IPS-18a (cell line): ENCODE measurements around the gene MARK4.
"Not testable (repeated sequence)": the region's sequence is repeated elsewhere in the genome, so short reads cannot be mapped to it uniquely, and the experiment has no call there.

Experiments
- H3K27ac ChIP-seq: one replicate; pipeline ENCODE4 v1.5.1; 2013; ENCODE audit warnings: low read length
- H3K27me3 ChIP-seq: one replicate; pipeline ENCODE4 v1.6.1; 2013; ENCODE audit warnings: mild to moderate bottlenecking, low read length; ENCODE audit not compliant: control insufficient read depth, insufficient read depth
- H3K36me3 ChIP-seq: one replicate; pipeline ENCODE4 v1.6.1; 2013; ENCODE audit warnings: low read depth, low read length; ENCODE audit not compliant: control insufficient read depth
- H3K4me1 ChIP-seq: one replicate; pipeline ENCODE4 v1.6.1; 2013; ENCODE audit warnings: low read depth, low read length; ENCODE audit not compliant: control insufficient read depth
- H3K4me3 ChIP-seq: one replicate; pipeline ENCODE4 v1.5.1; 2013; ENCODE audit warnings: low read length
- H3K9ac ChIP-seq: one replicate; pipeline ENCODE4 v1.6.1; 2013; ENCODE audit warnings: mild to moderate bottlenecking, low read length, moderate library complexity
- H3K9me3 ChIP-seq: one replicate; pipeline ENCODE4 v1.6.1; 2013; ENCODE audit warnings: low read depth, low read length; ENCODE audit not compliant: control insufficient read depth

The MARK4 gene

DNA sequence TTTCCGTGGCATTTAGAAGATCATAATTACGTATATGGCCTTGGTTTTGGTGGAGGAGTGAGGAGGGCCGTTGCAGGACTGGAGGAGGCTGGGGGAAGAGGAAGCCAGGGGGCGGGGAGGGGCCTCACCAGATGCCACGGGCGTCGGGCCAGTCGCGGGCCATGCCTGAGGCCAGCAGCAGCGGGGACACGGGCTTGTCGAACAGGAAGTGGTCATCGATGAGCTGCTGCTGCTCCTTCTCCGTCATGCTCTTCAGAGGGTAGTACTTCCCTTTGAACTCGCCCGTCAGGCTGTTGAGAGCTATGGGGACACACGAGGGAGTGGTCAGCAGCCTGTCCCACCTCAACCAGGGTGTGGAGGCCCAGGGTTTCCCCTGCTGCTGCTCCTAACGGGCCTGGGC is 60.5 kb downstream of the MARK4 start:
- Histone ChIP-seq H3K4me1 (peaks cover 3% of the 10 kb centered on the region), H3K27ac (no peak overlapping the region), H3K9ac (no peak overlapping the region), H3K36me3 (no peaks in the 10 kb centered on the region), H3K9me3 (no peaks in the 10 kb centered on the region), H3K4me3 (no peak overlapping the region), H3K27me3 (peaks cover 28% of the 10 kb centered on the region)

DNA sequence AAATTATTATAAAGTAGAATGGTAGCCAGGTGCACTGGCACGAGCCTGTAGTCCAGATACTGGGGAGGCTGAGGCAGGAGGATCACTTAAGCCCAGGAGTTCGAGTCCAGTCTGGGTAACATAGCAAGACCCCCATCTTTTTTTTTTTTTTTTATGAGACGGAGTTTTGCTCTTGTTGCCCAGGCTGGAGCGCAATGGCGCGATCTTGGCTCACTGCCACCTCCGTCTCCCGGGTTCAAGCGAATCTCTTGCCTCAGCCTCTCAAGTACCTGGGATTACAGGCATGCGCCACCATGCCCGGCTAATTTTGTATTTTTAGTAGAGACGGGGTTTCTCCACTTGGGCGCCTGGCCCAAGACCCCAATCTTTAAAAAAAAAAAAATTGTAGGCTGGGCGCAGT is 61.2 kb downstream of the MARK4 start:
- H3K9ac ChIP-seq, H3K27ac ChIP-seq, H3K4me1 ChIP-seq, H3K9me3 ChIP-seq, H3K4me3 ChIP-seq, H3K36me3 ChIP-seq: not testable (repeated sequence)
- H3K27me3 ChIP-seq: peaks cover 28% of the 10 kb centered on the region

- Histone ChIP-seq H3K9ac (no peak overlapping the region), H3K36me3 (no peaks in the 10 kb centered on the region), H3K27me3 (peaks cover 28% of the 10 kb centered on the region), H3K9me3 (no peaks in the 10 kb centered on the region), H3K27ac (no peak overlapping the region), H3K4me3 (no peak overlapping the region), H3K4me1 (no peaks in the 10 kb centered on the region)
Measured at GRCh38 chr19:45314708-45315245, 63.7 kb downstream of the MARK4 start.

DNA sequence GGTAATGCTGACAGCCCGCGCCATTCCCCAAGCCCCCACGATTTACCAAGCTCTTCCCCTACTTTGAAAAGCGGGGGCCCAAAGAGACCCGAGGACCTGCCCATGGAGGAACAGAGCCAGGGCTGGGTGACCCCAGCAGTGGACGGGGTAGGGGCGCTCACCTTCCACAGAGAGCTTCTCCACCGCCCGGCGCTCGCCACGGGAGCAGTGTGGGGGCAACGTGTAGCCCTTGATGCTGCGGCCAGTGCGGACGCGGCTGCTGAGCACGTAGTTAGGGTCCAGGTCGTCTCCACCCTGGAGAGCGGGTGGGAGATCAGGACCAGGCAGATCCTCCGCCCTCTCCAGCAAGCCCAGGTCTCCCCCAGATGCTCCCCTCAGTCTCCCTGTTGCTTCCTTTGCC is 64.2 kb downstream of the MARK4 start:
- H3K27me3 ChIP-seq: peaks cover 28% of the 10 kb centered on the region
- H3K27ac ChIP-seq: no peak overlapping the region
- H3K36me3 ChIP-seq: no peaks in the 10 kb centered on the region
- H3K4me1 ChIP-seq: no peaks in the 10 kb centered on the region
- no peak overlapping the region for H3K9ac ChIP-seq
- no peaks in the 10 kb centered on the region for H3K9me3 ChIP-seq
- no peak overlapping the region for H3K4me3 ChIP-seq

DNA sequence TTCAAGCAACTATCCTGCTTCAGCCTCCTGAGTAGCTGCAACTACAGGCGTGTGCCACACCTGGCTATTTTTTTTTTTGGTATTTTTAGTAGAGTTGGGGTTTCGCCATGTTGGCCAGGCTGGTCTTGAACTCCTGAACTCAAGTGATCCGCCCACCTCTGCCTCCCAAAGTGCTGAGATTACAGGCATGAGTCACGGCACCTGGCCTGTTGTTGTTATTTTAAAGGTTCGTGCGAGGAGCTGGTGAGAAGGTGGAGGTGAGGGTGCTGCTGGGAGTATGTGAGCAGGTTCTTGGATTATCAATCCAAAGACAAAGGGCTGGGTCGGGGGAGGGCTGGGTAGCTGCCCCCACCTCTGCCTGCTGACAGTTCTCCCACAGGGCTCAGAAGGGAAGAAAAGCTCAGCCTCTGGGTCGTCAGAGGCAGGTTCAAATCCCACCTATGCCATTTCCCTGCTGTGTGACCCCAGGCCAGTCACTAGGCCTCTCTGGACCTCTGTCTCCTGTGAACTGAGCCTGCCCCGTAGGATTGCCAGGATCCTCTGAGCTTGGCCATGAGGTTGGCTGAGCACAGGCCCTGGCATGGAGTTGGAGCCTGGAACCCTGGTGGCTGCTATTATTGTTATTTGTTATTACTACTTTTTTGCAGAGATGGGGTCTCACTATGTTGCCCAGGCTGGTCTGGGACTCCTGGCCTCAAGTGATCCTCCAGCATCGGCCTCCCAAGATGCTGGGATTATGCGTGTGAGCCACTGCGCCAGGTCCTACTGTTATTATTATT is 70.1 kb downstream of the MARK4 start:
- H3K9ac ChIP-seq: no peak overlapping the region
- no peaks in the 10 kb centered on the region for H3K36me3 ChIP-seq
- H3K4me1 ChIP-seq: peaks cover 3% of the 10 kb centered on the region
- no peaks in the 10 kb centered on the region for H3K9me3 ChIP-seq
- H3K27me3 ChIP-seq: peaks cover 25% of the 10 kb centered on the region
- H3K27ac ChIP-seq: no peak overlapping the region
- no peak overlapping the region for H3K4me3 ChIP-seq

- Histone ChIP-seq H3K27me3 (peaks cover 25% of the 10 kb centered on the region), H3K4me1 (peaks cover 3% of the 10 kb centered on the region), H3K9ac (no peak overlapping the region)
Measured at GRCh38 chr19:45321848-45322247, 70.8 kb downstream of the MARK4 start.

GRCh38 chr19:45322311-45322710 is 71.2 kb downstream of the MARK4 start:
- Histone ChIP-seq H3K9me3 (no peaks in the 10 kb centered on the region), H3K27me3 (peaks cover 25% of the 10 kb centered on the region), H3K4me1 (peaks cover 3% of the 10 kb centered on the region), H3K4me3 (no peak overlapping the region), H3K36me3 (no peaks in the 10 kb centered on the region), H3K27ac (no peak overlapping the region), H3K9ac (no peak overlapping the region)

More at GRCh38 chr19:45321848-45322247, 70.8 kb downstream of the MARK4 start:
- Histone ChIP-seq H3K27ac (no peak overlapping the region), H3K4me3 (no peak overlapping the region), H3K9me3 (no peaks in the 10 kb centered on the region), H3K36me3 (no peaks in the 10 kb centered on the region)

- Histone ChIP-seq H3K4me3 (peak within 1 kb of the TSS; percentile 50), H3K9me3 (no peaks in the 10 kb centered on the region), H3K4me1 (peaks cover 3% of the 10 kb centered on the region), H3K9ac (no peak within 1 kb of the TSS), H3K27me3 (peaks cover 25% of the 10 kb centered on the region), H3K27ac (no peak within 1 kb of the TSS), H3K36me3 (no peaks in the 10 kb centered on the region)
Measured at GRCh38 chr19:45322744-45323281, 71.7 kb downstream of the MARK4 start, which contains the start of gene CKM. TSS of gene CKM (minus strand) at chr19:45322875. CDS start at chr19:45319713, 3,162 bp downstream.

- H3K4me1 ChIP-seq: peaks cover 3% of the 10 kb centered on the region
- H3K36me3 ChIP-seq: no peaks in the 10 kb centered on the region
- H3K27me3 ChIP-seq: peaks cover 25% of the 10 kb centered on the region
- H3K27ac ChIP-seq: no peak overlapping the region
- no peaks in the 10 kb centered on the region for H3K9me3 ChIP-seq
- H3K9ac ChIP-seq: no peak overlapping the region
- H3K4me3 ChIP-seq: peak overlapping the region; percentile 50
Measured at GRCh38 chr19:45323671-45324081, 72.6 kb downstream of the MARK4 start.

- no peak overlapping the region for H3K27ac ChIP-seq
- no peaks in the 10 kb centered on the region for H3K36me3 ChIP-seq
- H3K27me3 ChIP-seq: peaks cover 25% of the 10 kb centered on the region
- peak overlapping the region; percentile 50 for H3K4me3 ChIP-seq
- H3K9ac ChIP-seq: no peak overlapping the region
- peaks cover 3% of the 10 kb centered on the region for H3K4me1 ChIP-seq
- H3K9me3 ChIP-seq: no peaks in the 10 kb centered on the region
Measured at GRCh38 chr19:45324349-45324907, 73.4 kb downstream of the MARK4 start.

DNA sequence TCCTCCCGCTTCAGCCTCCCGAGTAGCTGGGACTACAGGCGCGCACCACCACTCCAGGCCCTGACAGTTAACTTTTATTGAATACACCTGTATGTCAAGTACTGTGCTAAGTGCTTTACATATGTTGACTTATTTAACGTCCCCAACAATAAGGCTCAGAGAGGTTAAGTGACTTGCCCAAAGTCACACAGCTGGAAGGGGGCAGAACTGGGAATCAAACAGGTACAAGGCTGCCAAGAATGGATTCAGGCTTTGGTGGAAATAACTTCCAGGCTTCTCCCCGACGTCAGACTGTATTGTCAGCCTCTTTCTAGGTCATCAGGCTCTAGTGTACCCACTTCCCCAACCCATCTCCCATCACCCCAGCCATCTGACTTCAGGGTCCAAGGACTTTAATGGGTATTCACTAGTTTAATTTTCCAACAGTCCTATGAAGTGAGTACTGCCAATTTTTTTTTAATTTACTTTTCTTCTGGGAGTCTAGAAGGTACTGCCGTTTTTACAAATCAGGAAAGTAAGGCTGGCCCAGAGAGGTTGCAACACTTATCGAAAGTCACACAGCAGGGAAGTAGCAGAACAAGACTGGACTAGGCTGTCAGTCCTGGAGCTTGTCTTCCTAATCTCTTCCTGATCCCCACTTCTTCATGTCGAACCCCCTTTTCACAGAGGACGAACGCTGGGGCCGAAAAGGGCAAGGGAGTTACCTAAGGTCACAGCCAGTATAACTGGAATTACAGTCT is 76.5 kb downstream of the MARK4 start:
- peaks cover 3% of the 10 kb centered on the region for H3K4me1 ChIP-seq

More for the DNA sequence above, 76.5 kb downstream of the MARK4 start:
- Histone ChIP-seq H3K9ac (no peak overlapping the region), H3K9me3 (no peaks in the 10 kb centered on the region), H3K27ac (no peak overlapping the region), H3K27me3 (peaks cover 24% of the 10 kb centered on the region), H3K36me3 (no peaks in the 10 kb centered on the region), H3K4me3 (no peak overlapping the region)
